ENCODE results near the gene TTC12. TPM values are rescaled to one million over a fixed set of nuclear protein-coding genes. Genes with fewer than 3 reads are reported as not detected.

Gene TTC12
- total RNA-seq, 2 donors from 2014 or later = 22.3 to 134 TPM

DNA sequence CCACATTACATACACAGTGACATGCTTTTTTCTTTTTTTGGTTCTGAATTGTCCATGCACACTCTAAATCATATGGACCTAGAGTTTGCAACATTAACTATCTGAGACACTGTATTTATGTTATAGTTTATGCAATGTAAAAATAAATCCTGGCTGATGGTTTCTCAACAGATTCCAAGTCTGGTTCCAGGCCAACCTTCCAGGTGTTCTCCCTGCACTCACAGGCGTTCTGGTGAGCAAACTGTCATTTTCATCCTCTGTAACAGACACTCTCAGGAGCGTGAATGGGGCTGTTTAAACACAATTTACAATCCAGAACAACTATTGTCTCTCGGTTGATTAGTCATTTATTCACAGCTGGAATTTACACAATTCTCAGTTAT is 36.7 kb downstream of the TTC12 start:
- no peak for TF ChIP-seq CTCF (IDR thresholded peaks at IDR 0.05)
- no peak for TF ChIP-seq POLR2A (IDR thresholded peaks at IDR 0.05)
- WGBS, 2 donors = 79 to 83% methylated on average over 3 of the region's 3 CpGs
- Histone ChIP-seq H3K27me3 (no peaks in the 10 kb centered on the region), H3K9me3 (peaks cover 0 to 4% (median 0%) of the 10 kb centered on the region in 3 donors), H3K36me3 (replicated peaks in 1 of 2; ENCODE audit: insufficient read depth in 1 of 2, low read depth in 2 of 2) (peaks cover 0 to 2% of the 10 kb centered on the region in 2 donors), H3K4me1 (no peaks in the 10 kb centered on the region), H3K27ac (no peak overlapping the region), H3K4me3 (no peak overlapping the region)
- DNase-seq (no peak), ATAC-seq (no peak)
- intact Hi-C loops (cut with DNase I) = no loop called here

GRCh38 chr11:113351480-113351879 is 37.1 kb downstream of the TTC12 start:
- peaks cover 0 to 6% (median 0%) of the 10 kb centered on the region in 3 donors for H3K9me3 ChIP-seq
- H3K4me3 ChIP-seq = no peak overlapping the region
- no peak for DNase-seq
- H3K27me3 ChIP-seq = no peaks in the 10 kb centered on the region
- intact Hi-C loops (cut with DNase I) = no loop called here
- TF ChIP-seq POLR2A (IDR thresholded peaks at IDR 0.05) = no peak
- no peak for TF ChIP-seq CTCF (IDR thresholded peaks at IDR 0.05)
- ATAC-seq = no peak
- H3K27ac ChIP-seq = no peak overlapping the region
- peaks cover 0 to 2% of the 10 kb centered on the region in 2 donors for H3K36me3 ChIP-seq (replicated peaks in 1 of 2; ENCODE audit: insufficient read depth in 1 of 2, low read depth in 2 of 2)
- 85 to 89% methylated on average over 4 of the region's 4 CpGs for WGBS, 2 donors
- H3K4me1 ChIP-seq = no peaks in the 10 kb centered on the region

DNA sequence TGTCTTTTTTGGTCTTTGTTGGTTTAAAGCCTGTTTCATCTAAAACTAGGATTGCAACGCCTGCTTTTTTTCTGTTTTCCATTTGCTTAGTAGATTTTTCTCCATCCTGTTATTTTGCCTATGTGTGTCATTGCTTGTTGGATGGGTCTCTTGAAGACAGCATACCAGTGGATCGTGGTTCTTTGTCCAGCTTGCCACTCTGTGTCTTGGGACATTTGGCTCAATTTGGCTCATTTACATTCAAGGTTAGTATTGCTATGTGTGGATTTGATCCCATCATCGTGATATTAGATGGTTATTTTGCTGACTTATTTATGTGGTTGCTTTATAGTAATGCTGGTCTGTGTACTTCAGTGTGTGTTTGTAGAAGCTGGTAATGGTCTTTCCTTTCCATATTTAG is 41.8 kb downstream of the TTC12 start:
- TF ChIP-seq CTCF (IDR thresholded peaks at IDR 0.05) = no peak
- no peak for TF ChIP-seq POLR2A (IDR thresholded peaks at IDR 0.05)
- intact Hi-C loops (cut with DNase I) = no loop called here
- 94 to 97% methylated on average over 3 of the region's 3 CpGs for WGBS, 2 donors
- Histone ChIP-seq H3K27ac (no peak overlapping the region), H3K4me1 (no peaks in the 10 kb centered on the region), H3K27me3 (no peaks in the 10 kb centered on the region), H3K9me3 (peaks cover 0 to 6% (median 0%) of the 10 kb centered on the region in 3 donors), H3K36me3 (replicated peaks in 1 of 2; ENCODE audit: insufficient read depth in 1 of 2, low read depth in 2 of 2) (peaks cover 0 to 10% of the 10 kb centered on the region in 2 donors), H3K4me3 (no peak overlapping the region)
- DNase-seq = no peak
- no peak for ATAC-seq

GRCh38 chr11:113363406-113363805 is 49.0 kb downstream of the TTC12 start:
- H3K27me3 ChIP-seq = no peaks in the 10 kb centered on the region
- TF ChIP-seq CTCF (IDR thresholded peaks at IDR 0.05) (no peak), POLR2A (IDR thresholded peaks at IDR 0.05) (no peak)
- DNase-seq (no peak), ATAC-seq (no peak)
- H3K4me3 ChIP-seq = no peak overlapping the region
- no peak overlapping the region for H3K27ac ChIP-seq
- H3K36me3 ChIP-seq (replicated peaks in 1 of 2; ENCODE audit: insufficient read depth in 1 of 2, low read depth in 2 of 2) = peaks cover 0 to 29% of the 10 kb centered on the region in 2 donors
- H3K4me1 ChIP-seq = no peaks in the 10 kb centered on the region
- WGBS, 2 donors = 82 to 83% methylated on average over 5 of the region's 5 CpGs
- no peaks in the 10 kb centered on the region for H3K9me3 ChIP-seq
- intact Hi-C loops (cut with DNase I) = no loop called here

- peaks cover 0 to 24% of the 10 kb centered on the region in 2 donors for H3K36me3 ChIP-seq (replicated peaks in 1 of 2; ENCODE audit: insufficient read depth in 1 of 2, low read depth in 2 of 2)
Observed at GRCh38 chr11:113363996-113364641, 49.7 kb downstream of the TTC12 start.

More at GRCh38 chr11:113363996-113364641, 49.7 kb downstream of the TTC12 start:
- H3K4me3 ChIP-seq = no peak overlapping the region
- H3K4me1 ChIP-seq = no peaks in the 10 kb centered on the region
- no peak overlapping the region for H3K27ac ChIP-seq
- H3K9me3 ChIP-seq = no peaks in the 10 kb centered on the region
- intact Hi-C loops (cut with DNase I) = no loop called here
- 85 to 86% methylated on average over 7 of the region's 7 CpGs for WGBS, 2 donors
- no peaks in the 10 kb centered on the region for H3K27me3 ChIP-seq
- DNase-seq (no peak), ATAC-seq (no peak)
- TF ChIP-seq CTCF (IDR thresholded peaks at IDR 0.05) (no peak), POLR2A (IDR thresholded peaks at IDR 0.05) (no peak)

Measured in body of pancreas (tissue), 4 donors.